Astrocyte (in vitro differentiated cells and primary cell): Measurements from ENCODE around the gene ZNF787. TPM values are rescaled to one million over a fixed set of nuclear protein-coding genes. Genes with fewer than 3 reads are reported as not detected.

Source experiments
- DNase-seq: peaks from one replicate; pipeline ENCODE4 v3.0.0-alpha.2; 2010; ENCODE audit warnings: low read depth
- FAIRE-seq: peaks from 2 replicates; lab custom pipeline; 2011; peaks lifted over from hg19 to GRCh38; lab: Jason Lieb, UNC
- H2AFZ ChIP-seq: 2 replicates; pipeline ENCODE4 v1.6.0; 2012; ENCODE audit warnings: low read depth, low read length, inconsistent platforms
- H3K27ac ChIP-seq: 2 replicates; pipeline ENCODE4 v1.5.1; 2011; ENCODE audit warnings: low read depth, low read length, inconsistent platforms
- H3K27me3 ChIP-seq: 2 replicates; pipeline ENCODE4 v1.6.0; 2011; ENCODE audit warnings: low read length, inconsistent platforms; ENCODE audit not compliant: insufficient read depth
- H3K36me3 ChIP-seq: 2 replicates; pipeline ENCODE4 v1.5.1; 2011; ENCODE audit warnings: low read length, inconsistent platforms; ENCODE audit not compliant: insufficient read depth
- H3K4me1 ChIP-seq: 2 replicates; pipeline ENCODE4 v1.5.1; 2011; ENCODE audit warnings: low read length, inconsistent platforms; ENCODE audit not compliant: insufficient read depth
- H3K4me2 ChIP-seq: 2 replicates; pipeline ENCODE4 v1.6.0; 2012; ENCODE audit warnings: low read length, inconsistent platforms
- H3K4me3 ChIP-seq: 2 replicates; pipeline ENCODE4 v1.5.1; 2011; ENCODE audit warnings: low read depth, mild to moderate bottlenecking, low read length, inconsistent platforms; ENCODE audit not compliant: insufficient read depth
- H3K79me2 ChIP-seq: 2 replicates; pipeline ENCODE4 v1.6.0; 2012; ENCODE audit warnings: mild to moderate bottlenecking, low read length, inconsistent platforms; ENCODE audit not compliant: insufficient read depth
- H3K9ac ChIP-seq: 2 replicates; pipeline ENCODE4 v1.6.0; 2012; ENCODE audit warnings: mild to moderate bottlenecking, low read length, inconsistent platforms
- H3K9me3 ChIP-seq: 2 replicates; pipeline ENCODE4 v1.5.1; 2012; ENCODE audit warnings: low read depth, mild to moderate bottlenecking, low read length, inconsistent platforms; ENCODE audit not compliant: insufficient read depth
- H4K20me1 ChIP-seq: 2 replicates; pipeline ENCODE4 v1.6.0; 2012; ENCODE audit warnings: low read length, inconsistent platforms; ENCODE audit not compliant: insufficient read depth
- H3K27ac Mint-ChIP-seq: one replicate; pipeline ENCODE4 v1.8.0; 2021; ENCODE audit warnings: mild to moderate bottlenecking, mixed read lengths; ENCODE audit not compliant: unreplicated experiment
- H3K27me3 Mint-ChIP-seq: one replicate; pipeline ENCODE4 v1.8.0; 2021; ENCODE audit warnings: low read depth, mixed read lengths; ENCODE audit not compliant: unreplicated experiment
- H3K36me3 Mint-ChIP-seq: one replicate; pipeline ENCODE4 v1.8.0; 2021; ENCODE audit warnings: low read depth, mixed read lengths; ENCODE audit not compliant: unreplicated experiment
- H3K4me1 Mint-ChIP-seq: one replicate; pipeline ENCODE4 v1.8.0; 2021; ENCODE audit warnings: low read depth, mixed read lengths; ENCODE audit not compliant: unreplicated experiment
- H3K4me3 Mint-ChIP-seq: one replicate; pipeline ENCODE4 v1.8.0; 2021; ENCODE audit warnings: mild to moderate bottlenecking, moderate library complexity, mixed read lengths; ENCODE audit not compliant: unreplicated experiment
- H3K9me3 Mint-ChIP-seq: one replicate; pipeline ENCODE4 v1.8.0; 2021; ENCODE audit warnings: mild to moderate bottlenecking, mixed read lengths; ENCODE audit not compliant: unreplicated experiment
- CTCF ChIP-seq: IDR thresholded peaks from 2 replicates; pipeline ENCODE4 v1.5.1; 2011; ENCODE audit warnings: low read depth, mild to moderate bottlenecking, inconsistent platforms, low read length, moderate library complexity; ENCODE audit not compliant: insufficient read depth
- EZH2 ChIP-seq: IDR thresholded peaks from 2 replicates; pipeline ENCODE4 v1.6.1; 2012; ENCODE audit warnings: mild to moderate bottlenecking, low read length, inconsistent platforms; ENCODE audit not compliant: insufficient read depth
- total RNA-seq: library from RNA; stranded (reverse); gene quantifications from 2 replicates; pipeline ENCODE4 v1.2.1, GENCODE V29; 2021

The ZNF787 gene
- total RNA-seq, 1 donor from 2014 or later, result 36.3 TPM

- no peak for FAIRE-seq
- Mint-ChIP-seq H3K36me3 (peaks cover 4% of the 10 kb centered on the region), H3K9me3 (no peaks in the 10 kb centered on the region), H3K27me3 (no peaks in the 10 kb centered on the region), H3K4me1 (peaks cover 46% of the 10 kb centered on the region), H3K27ac (no peak overlapping the region), H3K4me3 (peak overlapping the region; percentile 54)
- no peak for DNase-seq
- Histone ChIP-seq H3K27me3 (no peaks in the 10 kb centered on the region), H3K36me3 (no peaks in the 10 kb centered on the region), H3K79me2 (peaks cover 98% of the 10 kb centered on the region), H3K9me3 (no peaks in the 10 kb centered on the region), H3K4me1 (peaks cover 7% of the 10 kb centered on the region), H3K4me3 (no peak overlapping the region), H3K4me2 (no peak overlapping the region), H4K20me1 (peaks cover 91% of the 10 kb centered on the region), H3K27ac (no peak overlapping the region), H3K9ac (peak overlapping the region; percentile 18), H2AFZ (no peak overlapping the region)
- TF ChIP-seq CTCF (no peak), EZH2 (no peak)
These were observed 10.3 kb downstream of the ZNF787 start for GRCh38 chr19:56110515-56111448.

GRCh38 chr19:56109226-56109625 is 11.9 kb downstream of the ZNF787 start:
- Mint-ChIP-seq H3K4me3 (no peak overlapping the region), H3K27me3 (no peaks in the 10 kb centered on the region), H3K4me1 (peaks cover 46% of the 10 kb centered on the region), H3K36me3 (peaks cover 6% of the 10 kb centered on the region), H3K27ac (no peak overlapping the region), H3K9me3 (no peaks in the 10 kb centered on the region)
- no peaks in the 10 kb centered on the region for H3K36me3 ChIP-seq
- H4K20me1 ChIP-seq, result peaks cover 91% of the 10 kb centered on the region
- H3K9ac ChIP-seq, result no peak overlapping the region
- no peak for DNase-seq
- H3K27me3 ChIP-seq, result no peaks in the 10 kb centered on the region
- H3K9me3 ChIP-seq, result no peaks in the 10 kb centered on the region
- TF ChIP-seq EZH2 (no peak), CTCF (no peak)
- no peak overlapping the region for H3K4me2 ChIP-seq
- peaks cover 7% of the 10 kb centered on the region for H3K4me1 ChIP-seq
- H2AFZ ChIP-seq, result no peak overlapping the region
- H3K27ac ChIP-seq, result no peak overlapping the region
- FAIRE-seq, result no peak
- H3K79me2 ChIP-seq, result peaks cover 97% of the 10 kb centered on the region
- H3K4me3 ChIP-seq, result no peak overlapping the region
